Measurements from ENCODE around the gene FOXJ3.
A peak's percentile ranks its signal among the peaks of the same experiment; 100 is the strongest.

FOXJ3 gene

DNA sequence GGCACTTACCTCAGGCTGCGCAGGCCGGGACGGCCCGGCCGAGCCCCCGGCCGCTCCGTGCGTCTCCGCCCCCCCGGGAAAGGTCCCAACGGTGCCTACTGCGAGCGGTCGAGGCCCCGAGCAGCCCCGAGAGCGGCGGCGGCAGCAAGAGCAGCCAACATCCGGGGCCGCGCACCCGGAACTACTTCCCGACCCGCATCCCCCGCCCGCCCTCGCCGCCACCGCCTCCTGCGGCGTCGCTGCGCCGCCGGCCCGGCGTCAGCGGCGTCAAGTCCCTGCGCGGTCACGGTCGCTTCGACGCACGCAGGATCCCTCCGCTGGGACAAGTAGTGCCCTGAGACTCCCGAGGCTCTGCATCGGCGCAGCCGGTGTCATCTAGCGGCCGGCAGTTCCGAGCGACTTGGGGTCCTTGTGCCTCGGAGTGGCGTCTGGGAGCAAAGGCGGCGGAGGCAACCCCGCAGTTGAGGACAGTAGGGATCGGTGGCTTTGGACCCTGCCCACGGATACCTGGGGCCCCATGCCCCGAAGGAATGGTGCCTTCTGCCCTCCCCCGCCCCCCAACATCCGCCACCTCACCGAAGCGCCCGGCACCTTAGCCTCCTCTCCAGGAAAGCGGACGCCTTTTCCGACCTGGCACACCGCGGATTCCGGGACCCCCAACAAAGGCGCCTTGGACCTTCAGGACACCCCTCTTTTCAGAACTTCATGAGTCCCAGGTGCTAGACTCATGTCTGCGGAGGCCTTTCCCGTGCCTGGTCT lies at the start of gene FOXJ3 (continued):
- TF ChIP-seq, protein P1, sequence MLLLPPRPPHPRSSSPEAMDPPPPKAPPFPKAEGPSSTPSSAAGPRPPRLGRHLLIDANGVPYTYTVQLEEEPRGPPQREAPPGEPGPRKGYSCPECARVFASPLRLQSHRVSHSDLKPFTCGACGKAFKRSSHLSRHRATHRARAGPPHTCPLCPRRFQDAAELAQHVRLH (tag by site-specific recombination; IDR thresholded peaks at IDR 0.05), result peak; percentile 86
- TF ChIP-seq SCRT2 (tag by site-specific recombination; IDR thresholded peaks at IDR 0.05), result peak; percentile 58
- peak; percentile 93 for TF ChIP-seq KLF8 (tag by site-specific recombination; IDR thresholded peaks at IDR 0.05)
- peak; percentile 88 for TF ChIP-seq ZFP69B (tag by site-specific recombination; IDR thresholded peaks at IDR 0.05)
- TF ChIP-seq ZFP41 (tag by site-specific recombination; IDR thresholded peaks at IDR 0.05; ENCODE audit: borderline replicate concordance), result no peak
- peak; percentile 40; the same call in 1 of the 2 replicates for TF ChIP-seq ZNF223 (tag by site-specific recombination; IDR thresholded peaks at IDR 0.05)
- peak; percentile 92 for TF ChIP-seq ZNF221 (tag by site-specific recombination; IDR thresholded peaks at IDR 0.05; ENCODE audit: borderline replicate concordance)
- no peak for TF ChIP-seq ZNF433 (tag by site-specific recombination; IDR thresholded peaks at IDR 0.05; ENCODE audit: low read depth)
- TF ChIP-seq TRIM28 (IDR thresholded peaks at IDR 0.05; ENCODE audit: borderline replicate concordance, low read length), result no peak
- peak; percentile 84 for TF ChIP-seq ZBTB48 (tag by site-specific recombination; IDR thresholded peaks at IDR 0.05)
- no peak for TF ChIP-seq ZNF544 (tag by site-specific recombination; IDR thresholded peaks at IDR 0.05)
- TF ChIP-seq FEZF1 (tag by site-specific recombination; IDR thresholded peaks at IDR 0.05), result peak; percentile 72
- TF ChIP-seq ZNF341 (tag by site-specific recombination; IDR thresholded peaks at IDR 0.05; ENCODE audit: low read depth), result peak; percentile 8; the same call in 1 of the 2 replicates
- peak; percentile 78 for TF ChIP-seq ZIC2 (tag by site-specific recombination; IDR thresholded peaks at IDR 0.05)
- TF ChIP-seq ZNF549 (tag by site-specific recombination; IDR thresholded peaks at IDR 0.05), result 0 out of 2 replicates have a peak, but pooled peaks have one; percentile 45
- peak; percentile 98 for TF ChIP-seq SALL2 (tag by site-specific recombination; IDR thresholded peaks at IDR 0.05; ENCODE audit: borderline replicate concordance)
- TF ChIP-seq, protein P2, sequence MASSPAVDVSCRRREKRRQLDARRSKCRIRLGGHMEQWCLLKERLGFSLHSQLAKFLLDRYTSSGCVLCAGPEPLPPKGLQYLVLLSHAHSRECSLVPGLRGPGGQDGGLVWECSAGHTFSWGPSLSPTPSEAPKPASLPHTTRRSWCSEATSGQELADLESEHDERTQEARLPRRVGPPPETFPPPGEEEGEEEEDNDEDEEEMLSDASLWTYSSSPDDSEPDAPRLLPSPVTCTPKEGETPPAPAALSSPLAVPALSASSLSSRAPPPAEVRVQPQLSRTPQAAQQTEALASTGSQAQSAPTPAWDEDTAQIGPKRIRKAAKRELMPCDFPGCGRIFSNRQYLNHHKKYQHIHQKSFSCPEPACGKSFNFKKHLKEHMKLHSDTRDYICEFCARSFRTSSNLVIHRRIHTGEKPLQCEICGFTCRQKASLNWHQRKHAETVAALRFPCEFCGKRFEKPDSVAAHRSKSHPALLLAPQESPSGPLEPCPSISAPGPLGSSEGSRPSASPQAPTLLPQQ (tag by site-specific recombination; IDR thresholded peaks at IDR 0.05), result peak; percentile 96
- TF ChIP-seq ZSCAN30 (tag by site-specific recombination; IDR thresholded peaks at IDR 0.05), result peak; percentile 94
- TF ChIP-seq ZNF555 (tag by site-specific recombination; conservative IDR thresholded peaks at IDR 0.05), result no peak
- TF ChIP-seq, protein P3, sequence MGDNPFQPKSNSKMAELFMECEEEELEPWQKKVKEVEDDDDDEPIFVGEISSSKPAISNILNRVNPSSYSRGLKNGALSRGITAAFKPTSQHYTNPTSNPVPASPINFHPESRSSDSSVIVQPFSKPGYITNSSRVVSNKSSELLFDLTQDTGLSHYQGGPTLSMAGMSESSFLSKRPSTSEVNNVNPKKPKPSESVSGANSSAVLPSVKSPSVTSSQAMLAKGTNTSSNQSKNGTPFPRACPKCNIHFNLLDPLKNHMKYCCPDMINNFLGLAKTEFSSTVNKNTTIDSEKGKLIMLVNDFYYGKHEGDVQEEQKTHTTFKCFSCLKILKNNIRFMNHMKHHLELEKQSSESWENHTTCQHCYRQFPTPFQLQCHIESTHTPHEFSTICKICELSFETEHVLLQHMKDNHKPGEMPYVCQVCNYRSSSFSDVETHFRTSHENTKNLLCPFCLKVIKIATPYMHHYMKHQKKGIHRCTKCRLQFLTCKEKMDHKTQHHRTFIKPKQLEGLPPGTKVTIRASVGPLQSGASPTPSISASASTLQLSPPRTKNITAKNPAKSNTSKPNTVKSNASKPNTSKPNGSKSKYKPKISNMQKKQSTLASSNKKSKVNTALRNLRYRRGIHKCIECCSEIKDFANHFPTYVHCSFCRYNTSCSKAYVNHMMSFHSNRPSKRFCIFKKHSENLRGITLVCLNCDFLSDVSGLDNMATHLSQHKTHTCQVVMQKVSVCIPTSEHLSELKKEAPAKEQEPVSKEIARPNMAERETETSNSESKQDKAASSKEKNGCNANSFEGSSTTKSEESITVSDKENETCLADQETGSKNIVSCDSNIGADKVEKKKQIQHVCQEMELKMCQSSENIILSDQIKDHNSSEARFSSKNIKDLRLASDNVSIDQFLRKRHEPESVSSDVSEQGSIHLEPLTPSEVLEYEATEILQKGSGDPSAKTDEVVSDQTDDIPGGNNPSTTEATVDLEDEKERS (tag by site-specific recombination; IDR thresholded peaks at IDR 0.05), result peak; percentile 56; the same call in 1 of the 2 replicates
- no peak for TF ChIP-seq ZNF623 (tag by site-specific recombination; IDR thresholded peaks at IDR 0.05)
- no peak for TF ChIP-seq ZNF202 (tag by site-specific recombination; IDR thresholded peaks at IDR 0.05; ENCODE audit: borderline replicate concordance)
- TF ChIP-seq, protein P4, sequence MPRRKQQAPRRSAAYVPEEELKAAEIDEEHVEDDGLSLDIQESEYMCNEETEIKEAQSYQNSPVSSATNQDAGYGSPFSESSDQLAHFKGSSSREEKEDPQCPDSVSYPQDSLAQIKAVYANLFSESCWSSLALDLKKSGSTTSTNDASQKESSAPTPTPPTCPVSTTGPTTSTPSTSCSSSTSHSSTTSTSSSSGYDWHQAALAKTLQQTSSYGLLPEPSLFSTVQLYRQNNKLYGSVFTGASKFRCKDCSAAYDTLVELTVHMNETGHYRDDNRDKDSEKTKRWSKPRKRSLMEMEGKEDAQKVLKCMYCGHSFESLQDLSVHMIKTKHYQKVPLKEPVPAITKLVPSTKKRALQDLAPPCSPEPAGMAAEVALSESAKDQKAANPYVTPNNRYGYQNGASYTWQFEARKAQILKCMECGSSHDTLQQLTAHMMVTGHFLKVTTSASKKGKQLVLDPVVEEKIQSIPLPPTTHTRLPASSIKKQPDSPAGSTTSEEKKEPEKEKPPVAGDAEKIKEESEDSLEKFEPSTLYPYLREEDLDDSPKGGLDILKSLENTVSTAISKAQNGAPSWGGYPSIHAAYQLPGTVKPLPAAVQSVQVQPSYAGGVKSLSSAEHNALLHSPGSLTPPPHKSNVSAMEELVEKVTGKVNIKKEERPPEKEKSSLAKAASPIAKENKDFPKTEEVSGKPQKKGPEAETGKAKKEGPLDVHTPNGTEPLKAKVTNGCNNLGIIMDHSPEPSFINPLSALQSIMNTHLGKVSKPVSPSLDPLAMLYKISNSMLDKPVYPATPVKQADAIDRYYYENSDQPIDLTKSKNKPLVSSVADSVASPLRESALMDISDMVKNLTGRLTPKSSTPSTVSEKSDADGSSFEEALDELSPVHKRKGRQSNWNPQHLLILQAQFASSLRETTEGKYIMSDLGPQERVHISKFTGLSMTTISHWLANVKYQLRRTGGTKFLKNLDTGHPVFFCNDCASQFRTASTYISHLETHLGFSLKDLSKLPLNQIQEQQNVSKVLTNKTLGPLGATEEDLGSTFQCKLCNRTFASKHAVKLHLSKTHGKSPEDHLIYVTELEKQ (tag by site-specific recombination; IDR thresholded peaks at IDR 0.05; ENCODE audit: borderline replicate concordance), result peak; percentile 93
- peak; percentile 91 for TF ChIP-seq ZNF610 (tag by site-specific recombination; IDR thresholded peaks at IDR 0.05; ENCODE audit: borderline replicate concordance)
- TF ChIP-seq ZNF624 (tag by site-specific recombination; IDR thresholded peaks at IDR 0.05), result no peak; the same call in 1 of the 2 replicates
- no peak for TF ChIP-seq ZNF530 (tag by site-specific recombination; IDR thresholded peaks at IDR 0.05; ENCODE audit: low read depth)
- TF ChIP-seq, protein P5, sequence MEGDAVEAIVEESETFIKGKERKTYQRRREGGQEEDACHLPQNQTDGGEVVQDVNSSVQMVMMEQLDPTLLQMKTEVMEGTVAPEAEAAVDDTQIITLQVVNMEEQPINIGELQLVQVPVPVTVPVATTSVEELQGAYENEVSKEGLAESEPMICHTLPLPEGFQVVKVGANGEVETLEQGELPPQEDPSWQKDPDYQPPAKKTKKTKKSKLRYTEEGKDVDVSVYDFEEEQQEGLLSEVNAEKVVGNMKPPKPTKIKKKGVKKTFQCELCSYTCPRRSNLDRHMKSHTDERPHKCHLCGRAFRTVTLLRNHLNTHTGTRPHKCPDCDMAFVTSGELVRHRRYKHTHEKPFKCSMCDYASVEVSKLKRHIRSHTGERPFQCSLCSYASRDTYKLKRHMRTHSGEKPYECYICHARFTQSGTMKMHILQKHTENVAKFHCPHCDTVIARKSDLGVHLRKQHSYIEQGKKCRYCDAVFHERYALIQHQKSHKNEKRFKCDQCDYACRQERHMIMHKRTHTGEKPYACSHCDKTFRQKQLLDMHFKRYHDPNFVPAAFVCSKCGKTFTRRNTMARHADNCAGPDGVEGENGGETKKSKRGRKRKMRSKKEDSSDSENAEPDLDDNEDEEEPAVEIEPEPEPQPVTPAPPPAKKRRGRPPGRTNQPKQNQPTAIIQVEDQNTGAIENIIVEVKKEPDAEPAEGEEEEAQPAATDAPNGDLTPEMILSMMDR (tag by site-specific recombination; IDR thresholded peaks at IDR 0.05), result peak; percentile 85
- peak; percentile 5; the same call in 1 of the 2 replicates for TF ChIP-seq ZNF561 (tag by site-specific recombination; IDR thresholded peaks at IDR 0.05; ENCODE audit: borderline replicate concordance)
- peak; percentile 97 for TF ChIP-seq ZNF324 (tag by site-specific recombination; IDR thresholded peaks at IDR 0.05)
- no peak for TF ChIP-seq ZNF404 (tag by site-specific recombination; IDR thresholded peaks at IDR 0.05)
- TF ChIP-seq ZNF791 (tag by site-specific recombination; IDR thresholded peaks at IDR 0.05), result no peak

Measured in HEK293 (cell line).